CD1c-positive myeloid dendritic cell (primary cell): ENCODE measurements around the gene HIVEP1.

Experiments
- DNase-seq: peaks from one replicate; pipeline ENCODE4 v3.0.0-alpha.2; 2016; ENCODE audit errors: extremely low spot score

HIVEP1 gene

GRCh38 chr6:12012038-12012557 is at the start of gene HIVEP1:
Gene HIVEP1, plus strand, starts transcription at chr6:12012312. Its CDS starts 3,317 bp downstream, at chr6:12015629.
- DNase-seq: no peak

- DNase-seq: no peak
These were observed 48.2 kb upstream of the HIVEP1 start for GRCh38 chr6:11963756-11964500.

- no peak for DNase-seq
These were observed 47.3 kb upstream of the HIVEP1 start for GRCh38 chr6:11964729-11965335.

- DNase-seq: no peak
These were observed 46.6 kb upstream of the HIVEP1 start for GRCh38 chr6:11965499-11965898.

GRCh38 chr6:11968241-11968806 is 43.8 kb upstream of the HIVEP1 start:
- no peak for DNase-seq

- DNase-seq: no peak
These were observed 43.0 kb upstream of the HIVEP1 start for GRCh38 chr6:11969092-11969491.

- no peak for DNase-seq
These were observed 42.0 kb upstream of the HIVEP1 start for GRCh38 chr6:11970114-11970513.

GRCh38 chr6:11971154-11971553 is 41.0 kb upstream of the HIVEP1 start:
- no peak for DNase-seq

GRCh38 chr6:11972270-11972669 is 39.8 kb upstream of the HIVEP1 start:
- no peak for DNase-seq

- no peak for DNase-seq
These were observed 39.3 kb upstream of the HIVEP1 start for GRCh38 chr6:11972806-11973205.

GRCh38 chr6:11973238-11973637 is 38.9 kb upstream of the HIVEP1 start:
- DNase-seq: no peak

- no peak for DNase-seq
These were observed 38.0 kb upstream of the HIVEP1 start for GRCh38 chr6:11974089-11974488.

- peak; percentile 80 for DNase-seq
These were observed 36.6 kb upstream of the HIVEP1 start for GRCh38 chr6:11975353-11975977.

GRCh38 chr6:11976489-11976888 is 35.6 kb upstream of the HIVEP1 start:
- no peak for DNase-seq

GRCh38 chr6:11977193-11977592 is 34.9 kb upstream of the HIVEP1 start:
- no peak for DNase-seq

GRCh38 chr6:11977738-11978137 is 34.4 kb upstream of the HIVEP1 start:
- no peak for DNase-seq

GRCh38 chr6:11978169-11978987 is 33.7 kb upstream of the HIVEP1 start:
- DNase-seq: peak; percentile 16

- no peak for DNase-seq
These were observed 32.2 kb upstream of the HIVEP1 start for GRCh38 chr6:11979866-11980265.

GRCh38 chr6:11983306-11983705 is 28.8 kb upstream of the HIVEP1 start:
- no peak for DNase-seq

- no peak for DNase-seq
These were observed 24.7 kb upstream of the HIVEP1 start for GRCh38 chr6:11987386-11987785.

- no peak for DNase-seq
These were observed 22.7 kb upstream of the HIVEP1 start for GRCh38 chr6:11989386-11989785.

- DNase-seq: no peak
These were observed 20.0 kb upstream of the HIVEP1 start for GRCh38 chr6:11992086-11992485.
